ENCODE data around the gene IVD.

Gene IVD

DNA sequence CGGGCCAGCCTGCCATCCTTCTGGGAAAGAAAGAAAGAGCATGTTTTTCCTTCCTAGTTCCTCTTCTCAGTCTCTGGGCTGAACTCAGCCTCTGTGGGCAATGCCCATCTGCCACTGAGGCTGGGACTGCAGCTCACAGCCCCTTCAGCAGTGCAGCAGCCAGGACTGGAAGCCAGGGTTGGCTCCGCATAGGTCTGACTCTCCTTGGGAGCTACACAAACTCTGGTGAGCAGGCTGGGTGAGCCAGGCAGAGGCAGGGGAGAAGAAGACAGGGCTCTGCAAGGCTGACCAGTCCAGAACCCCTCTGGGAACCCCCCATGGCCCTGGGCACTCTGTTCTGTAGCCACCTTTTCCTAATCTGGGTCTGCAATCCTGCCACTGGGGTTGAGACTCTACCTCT lies 44.0 kb upstream of the IVD start:
- no peak overlapping the region for H3K4me3 ChIP-seq (ENCODE audit: low read length)
- no peak for DNase-seq (ENCODE audit: low read depth)
- TF ChIP-seq, protein P1, sequence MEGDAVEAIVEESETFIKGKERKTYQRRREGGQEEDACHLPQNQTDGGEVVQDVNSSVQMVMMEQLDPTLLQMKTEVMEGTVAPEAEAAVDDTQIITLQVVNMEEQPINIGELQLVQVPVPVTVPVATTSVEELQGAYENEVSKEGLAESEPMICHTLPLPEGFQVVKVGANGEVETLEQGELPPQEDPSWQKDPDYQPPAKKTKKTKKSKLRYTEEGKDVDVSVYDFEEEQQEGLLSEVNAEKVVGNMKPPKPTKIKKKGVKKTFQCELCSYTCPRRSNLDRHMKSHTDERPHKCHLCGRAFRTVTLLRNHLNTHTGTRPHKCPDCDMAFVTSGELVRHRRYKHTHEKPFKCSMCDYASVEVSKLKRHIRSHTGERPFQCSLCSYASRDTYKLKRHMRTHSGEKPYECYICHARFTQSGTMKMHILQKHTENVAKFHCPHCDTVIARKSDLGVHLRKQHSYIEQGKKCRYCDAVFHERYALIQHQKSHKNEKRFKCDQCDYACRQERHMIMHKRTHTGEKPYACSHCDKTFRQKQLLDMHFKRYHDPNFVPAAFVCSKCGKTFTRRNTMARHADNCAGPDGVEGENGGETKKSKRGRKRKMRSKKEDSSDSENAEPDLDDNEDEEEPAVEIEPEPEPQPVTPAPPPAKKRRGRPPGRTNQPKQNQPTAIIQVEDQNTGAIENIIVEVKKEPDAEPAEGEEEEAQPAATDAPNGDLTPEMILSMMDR (conservative IDR thresholded peaks at IDR 0.05; ENCODE audit: low read depth, low read length) = no peak

GRCh38 chr15:40363611-40364010 lies 42.0 kb upstream of the IVD start:
- TF ChIP-seq, protein P1 (conservative IDR thresholded peaks at IDR 0.05; ENCODE audit: low read depth, low read length) = no peak
- H3K4me3 ChIP-seq (ENCODE audit: low read length) = no peak overlapping the region
- DNase-seq (ENCODE audit: low read depth) = no peak

DNA sequence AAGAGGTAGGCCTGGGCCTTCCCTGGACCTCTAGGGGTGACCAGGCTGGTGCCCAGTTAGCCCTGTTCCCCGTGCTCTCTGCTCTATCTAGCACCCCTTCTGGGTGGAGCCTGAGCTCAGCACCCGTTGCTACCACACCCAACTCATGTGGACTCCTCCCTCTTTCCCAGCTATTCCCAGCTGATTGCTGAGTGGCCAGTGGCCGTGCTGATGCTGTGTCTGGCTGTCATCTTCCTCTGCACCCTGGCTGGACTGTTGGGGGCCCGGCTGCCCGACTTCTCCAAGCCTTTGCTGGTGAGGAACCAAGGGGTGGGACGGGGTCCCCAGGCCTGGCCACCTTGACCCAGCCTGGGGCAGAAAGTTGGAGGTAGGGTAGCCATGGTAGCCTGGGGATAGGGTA lies 41.3 kb upstream of the IVD start:
- no peak for DNase-seq (ENCODE audit: low read depth)
- TF ChIP-seq, protein P1 (conservative IDR thresholded peaks at IDR 0.05; ENCODE audit: low read depth, low read length) = no peak
- H3K4me3 ChIP-seq (ENCODE audit: low read length) = no peak overlapping the region

- no peak overlapping the region for H3K4me3 ChIP-seq (ENCODE audit: low read length)
- no peak for DNase-seq (ENCODE audit: low read depth)
- TF ChIP-seq, protein P1 (conservative IDR thresholded peaks at IDR 0.05; ENCODE audit: low read depth, low read length) = no peak
Observed at GRCh38 chr15:40365016-40365415, 40.6 kb upstream of the IVD start.

- no peak for DNase-seq (ENCODE audit: low read depth)
- no peak overlapping the region for H3K4me3 ChIP-seq (ENCODE audit: low read length)
- TF ChIP-seq, protein P1 (conservative IDR thresholded peaks at IDR 0.05; ENCODE audit: low read depth, low read length) = no peak
Observed at GRCh38 chr15:40365624-40366456, 39.8 kb upstream of the IVD start.

DNA sequence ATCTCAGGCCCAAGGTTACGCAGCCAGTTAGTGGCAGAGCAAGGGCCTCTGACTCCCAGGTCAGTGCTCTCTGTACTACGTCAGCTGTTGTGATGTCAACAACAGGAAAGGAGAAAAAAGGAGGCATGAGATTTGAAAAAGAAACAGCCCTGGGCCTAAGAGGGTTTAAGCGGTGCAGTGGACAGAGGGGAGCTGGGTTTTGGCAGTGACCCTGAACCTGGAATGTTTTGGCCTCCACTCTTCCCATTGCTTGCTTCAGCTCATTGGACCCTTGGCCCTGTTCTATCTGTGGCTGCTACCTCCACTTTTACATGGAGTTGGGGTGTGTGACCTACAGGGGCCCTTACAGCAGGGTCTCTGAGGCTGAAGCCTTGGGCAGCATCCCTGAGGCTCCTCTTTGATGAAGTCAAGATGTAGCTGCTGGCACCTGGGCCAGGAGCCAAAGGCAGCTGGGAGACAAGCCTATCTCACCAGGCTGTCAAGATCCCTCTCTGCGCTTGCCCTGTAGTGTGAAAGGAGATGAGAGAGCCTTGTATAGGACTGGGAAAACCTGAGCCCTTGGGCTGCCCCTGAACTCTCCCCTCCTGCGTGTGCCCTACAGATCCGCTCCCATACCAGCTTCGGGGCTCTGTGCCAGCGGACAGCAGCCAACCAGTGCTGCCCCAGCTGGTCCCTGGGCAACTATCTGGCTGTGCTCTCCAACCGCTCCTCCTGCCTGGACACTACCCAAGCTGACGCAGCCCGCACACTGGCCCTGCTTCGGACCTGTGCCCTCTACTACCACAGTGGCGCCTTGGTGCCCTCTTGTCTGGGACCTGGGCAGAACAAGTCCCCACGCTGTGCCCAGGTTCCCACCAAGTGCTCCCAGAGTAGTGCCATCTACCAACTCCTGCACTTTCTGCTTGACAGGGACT lies 38.9 kb upstream of the IVD start:
- no peak overlapping the region for H3K4me3 ChIP-seq (ENCODE audit: low read length)
- no peak for DNase-seq (ENCODE audit: low read depth)
- TF ChIP-seq, protein P1 (conservative IDR thresholded peaks at IDR 0.05; ENCODE audit: low read depth, low read length) = no peak

All from retinal pigment epithelial cell (primary cell).